Measurements from ENCODE around the gene C17orf67. TPM values are rescaled to one million over a fixed set of nuclear protein-coding genes. Genes with fewer than 3 reads are reported as not detected.
"Not testable (repeated sequence)": the region's sequence is repeated elsewhere in the genome, so short reads cannot be mapped to it uniquely, and the experiment has no call there.

Gene C17orf67
- total RNA-seq, 4 donors from 2014 or later = 1.4 to 27.4 (median 9.4) TPM; not detected in 1

DNA sequence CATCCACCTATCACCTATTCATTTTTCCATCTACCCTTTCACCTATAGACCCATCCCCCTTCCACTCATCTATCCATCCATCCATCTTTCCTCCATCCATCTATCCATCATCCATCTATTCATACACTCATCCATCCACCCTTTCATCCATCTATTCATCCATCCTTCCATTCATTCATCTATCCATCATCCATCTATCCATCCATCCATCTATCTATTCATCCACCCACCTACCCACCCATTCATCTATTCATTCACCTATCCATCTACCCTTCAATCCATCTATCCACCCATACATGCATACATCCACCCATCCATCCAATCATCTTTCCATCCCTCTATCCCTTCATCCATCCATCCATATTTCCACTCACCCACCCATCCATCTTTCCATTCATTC lies 63.3 kb downstream of the C17orf67 start:
- H3K9me3 ChIP-seq = no peaks in the 10 kb centered on the region
- H3K36me3 ChIP-seq = no peaks in the 10 kb centered on the region
- intact Hi-C loops (cut with DNase I; ENCODE audit: low total_unique reads) = no loop called here
- no peak for DNase-seq
- no peaks in the 10 kb centered on the region for H3K27me3 ChIP-seq
- no peak overlapping the region for H3K27ac ChIP-seq
- no peak overlapping the region for H3K4me3 ChIP-seq
- TF ChIP-seq, protein P1, sequence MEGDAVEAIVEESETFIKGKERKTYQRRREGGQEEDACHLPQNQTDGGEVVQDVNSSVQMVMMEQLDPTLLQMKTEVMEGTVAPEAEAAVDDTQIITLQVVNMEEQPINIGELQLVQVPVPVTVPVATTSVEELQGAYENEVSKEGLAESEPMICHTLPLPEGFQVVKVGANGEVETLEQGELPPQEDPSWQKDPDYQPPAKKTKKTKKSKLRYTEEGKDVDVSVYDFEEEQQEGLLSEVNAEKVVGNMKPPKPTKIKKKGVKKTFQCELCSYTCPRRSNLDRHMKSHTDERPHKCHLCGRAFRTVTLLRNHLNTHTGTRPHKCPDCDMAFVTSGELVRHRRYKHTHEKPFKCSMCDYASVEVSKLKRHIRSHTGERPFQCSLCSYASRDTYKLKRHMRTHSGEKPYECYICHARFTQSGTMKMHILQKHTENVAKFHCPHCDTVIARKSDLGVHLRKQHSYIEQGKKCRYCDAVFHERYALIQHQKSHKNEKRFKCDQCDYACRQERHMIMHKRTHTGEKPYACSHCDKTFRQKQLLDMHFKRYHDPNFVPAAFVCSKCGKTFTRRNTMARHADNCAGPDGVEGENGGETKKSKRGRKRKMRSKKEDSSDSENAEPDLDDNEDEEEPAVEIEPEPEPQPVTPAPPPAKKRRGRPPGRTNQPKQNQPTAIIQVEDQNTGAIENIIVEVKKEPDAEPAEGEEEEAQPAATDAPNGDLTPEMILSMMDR (IDR thresholded peaks at IDR 0.05) = no peak
- no peak for TF ChIP-seq POLR2A (IDR thresholded peaks at IDR 0.05)
- H3K4me1 ChIP-seq = no peaks in the 10 kb centered on the region

DNA sequence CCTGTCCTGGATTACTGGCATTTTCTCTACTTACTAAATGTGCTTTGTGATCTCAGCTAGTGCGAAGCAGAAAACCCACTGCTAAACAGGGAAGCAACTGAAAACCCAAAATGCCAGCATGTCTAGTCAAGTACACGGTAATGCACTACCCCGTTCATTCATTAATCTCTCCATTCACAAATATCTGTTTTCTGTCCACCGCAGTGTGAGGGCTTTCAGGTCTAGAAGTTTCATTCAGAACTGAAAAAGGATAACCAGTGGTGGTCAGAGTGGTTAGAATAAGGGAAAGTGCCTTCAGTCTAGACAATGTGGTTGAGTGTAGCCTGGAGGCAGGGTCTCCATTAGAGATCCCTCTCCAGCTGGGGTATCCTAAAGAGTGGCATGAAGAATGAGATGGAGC lies 68.3 kb downstream of the C17orf67 start:
- Histone ChIP-seq H3K4me3 (no peak overlapping the region), H3K36me3 (no peaks in the 10 kb centered on the region), H3K27ac (no peak overlapping the region), H3K27me3 (no peaks in the 10 kb centered on the region), H3K9me3 (no peaks in the 10 kb centered on the region), H3K4me1 (no peaks in the 10 kb centered on the region)
- TF ChIP-seq, protein P1 (IDR thresholded peaks at IDR 0.05) = no peak
- TF ChIP-seq POLR2A (IDR thresholded peaks at IDR 0.05) = no peak
- intact Hi-C loops (cut with DNase I; ENCODE audit: low total_unique reads) = no loop called here
- no peak for DNase-seq

- no peaks in the 10 kb centered on the region for H3K9me3 ChIP-seq
- TF ChIP-seq, protein P1 (IDR thresholded peaks at IDR 0.05) = no peak
- no peak for TF ChIP-seq POLR2A (IDR thresholded peaks at IDR 0.05)
- no peak overlapping the region for H3K4me3 ChIP-seq
- no peaks in the 10 kb centered on the region for H3K27me3 ChIP-seq
- H3K4me1 ChIP-seq = no peaks in the 10 kb centered on the region
- no peak overlapping the region for H3K27ac ChIP-seq
- H3K36me3 ChIP-seq = no peaks in the 10 kb centered on the region
- no peak for DNase-seq
- intact Hi-C loops (cut with DNase I; ENCODE audit: low total_unique reads) = no loop called here
Measured at GRCh38 chr17:56762988-56763387, 70.7 kb downstream of the C17orf67 start.

- H3K27ac ChIP-seq = no peak overlapping the region
- no peak overlapping the region for H3K4me3 ChIP-seq
- intact Hi-C loops (cut with DNase I; ENCODE audit: low total_unique reads) = no loop called here
- DNase-seq = no peak
- no peaks in the 10 kb centered on the region for H3K9me3 ChIP-seq
- TF ChIP-seq, protein P1 (IDR thresholded peaks at IDR 0.05) = no peak
- no peak for TF ChIP-seq POLR2A (IDR thresholded peaks at IDR 0.05)
- no peaks in the 10 kb centered on the region for H3K4me1 ChIP-seq
- H3K36me3 ChIP-seq = no peaks in the 10 kb centered on the region
- H3K27me3 ChIP-seq = no peaks in the 10 kb centered on the region
Measured at GRCh38 chr17:56762144-56762543, 71.6 kb downstream of the C17orf67 start.

GRCh38 chr17:56761387-56761786 lies 72.3 kb downstream of the C17orf67 start:
- Histone ChIP-seq H3K4me1 (no peaks in the 10 kb centered on the region), H3K9me3 (no peaks in the 10 kb centered on the region), H3K36me3 (no peaks in the 10 kb centered on the region), H3K27ac (no peak overlapping the region), H3K27me3 (no peaks in the 10 kb centered on the region), H3K4me3 (no peak overlapping the region)
- intact Hi-C loops (cut with DNase I; ENCODE audit: low total_unique reads) = no loop called here
- no peak for TF ChIP-seq POLR2A (IDR thresholded peaks at IDR 0.05)
- no peak for DNase-seq

- intact Hi-C loops (cut with DNase I; ENCODE audit: low total_unique reads); DNase-seq; H3K9me3 ChIP-seq; H3K27me3 ChIP-seq; H3K4me3 ChIP-seq; H3K27ac ChIP-seq; H3K36me3 ChIP-seq; H3K4me1 ChIP-seq: not testable (repeated sequence)
Measured at GRCh38 chr17:56757611-56758010, 76.1 kb downstream of the C17orf67 start.

Measured in uterus (tissue), 4 donors.